GM12878 (cell line): ENCODE results near the gene TGM2. TPM values are rescaled to one million over a fixed set of nuclear protein-coding genes. Genes with fewer than 3 reads are reported as not detected.

Source experiments
- BMI1 ChIP-seq: fragments of 450-650 bp; IDR thresholded peaks from 2 replicates; pipeline ENCODE4 v1.6.1; 2016; ENCODE audit warnings: mild to moderate bottlenecking, moderate library complexity, borderline replicate concordance
- CBX3 ChIP-seq: fragments of 200-600 bp; sonication (generic); IDR thresholded peaks from 2 replicates; pipeline ENCODE4 v1.6.1; 2016; ENCODE audit warnings: low read depth, borderline replicate concordance
- CBX5 ChIP-seq: sonication (generic); IDR thresholded peaks from 2 replicates; pipeline ENCODE4 v1.6.1; 2016; ENCODE audit warnings: low read depth, moderate library complexity, mild to moderate bottlenecking, inconsistent platforms
- IKZF1 ChIP-seq: fragments of 450-650 bp; conservative IDR thresholded peaks from 2 replicates; pipeline ENCODE4 v1.6.1; 2017; ENCODE audit warnings: antibody characterized with exemption, mild to moderate bottlenecking
- IRF5 ChIP-seq: fragments of 450-650 bp; IDR thresholded peaks from 2 replicates; pipeline ENCODE4 v1.6.1; 2017; ENCODE audit warnings: borderline replicate concordance
- PKNOX1 ChIP-seq: fragments of 450-650 bp; IDR thresholded peaks from 2 replicates; pipeline ENCODE4 v1.6.1; 2016; ENCODE audit warnings: mild to moderate bottlenecking
- RCOR1 ChIP-seq: conservative IDR thresholded peaks from 2 replicates; pipeline ENCODE4 v1.6.1; 2012; ENCODE audit warnings: low read depth, low read length, improper control_type of control experiment
- RELB ChIP-seq: fragments of 450-650 bp; IDR thresholded peaks from 2 replicates; pipeline ENCODE4 v1.6.1; 2017; ENCODE audit warnings: low read depth, mild to moderate bottlenecking, moderate library complexity
- STAT1 ChIP-seq: fragments of 450-650 bp; conservative IDR thresholded peaks from 2 replicates; pipeline ENCODE4 v1.6.1; 2014; ENCODE audit warnings: antibody characterized with exemption, mild to moderate bottlenecking
- ZBTB33 ChIP-seq: fragments of 450-650 bp; IDR thresholded peaks from 2 replicates; pipeline ENCODE4 v1.6.1; 2017; ENCODE audit warnings: mild to moderate bottlenecking
- ZNF24 ChIP-seq: fragments of 450-650 bp; IDR thresholded peaks from 2 replicates; pipeline ENCODE4 v1.6.1; 2017; ENCODE audit warnings: antibody characterized with exemption, mild to moderate bottlenecking
- ZNF592 ChIP-seq: fragments of 450-650 bp; IDR thresholded peaks from 2 replicates; pipeline ENCODE4 v1.6.1; 2017; ENCODE audit warnings: mild to moderate bottlenecking, moderate library complexity
- polyA plus RNA-seq, 11 experiments: library from polyadenylated mRNA; depleted of rRNA in 4 of 11; unstranded in 6 of 11; stranded (reverse) in 5 of 11; fragments of >200 nt; fragmentation: Nextera tagmentation in 4 of 11; fragmentation: Illumina TruSeq in 1 of 11; extraction: Ambion mirVana in 4 of 11; extraction: Trizol in 1 of 11; gene quantifications; 1 replicate in 1 of 11; 2 replicates in 10 of 11; pipeline versions ENCODE4 v1.2.1 to v1.2.3, GENCODE V29; 2011 to 2016; ENCODE audit warnings: inconsistent platforms in 2 of 11, missing spikeins in 2 of 11, low read depth in 1 of 11
- total RNA-seq, 4 experiments: library from RNA; depleted of rRNA in 3 of 4; stranded (reverse); fragments of >200 nt in 3 of 4; fragmentation: Illumina TruSeq in 1 of 4; extraction: Trizol in 1 of 4; gene quantifications; 2 replicates each; pipeline versions ENCODE4 v1.2.1 to v1.2.3, GENCODE V29; 2013 to 2021
- TF ChIP-seq, protein P1 (sequence below): IDR thresholded peaks from 2 replicates; pipeline ENCODE4 v1.6.1; 2012; ENCODE audit warnings: improper control_type of control experiment, low read depth, low read length; ENCODE audit not compliant: insufficient replicate concordance

The TGM2 gene
- total and polyA plus RNA-seq, 10 of the 15 experiments (the other 5 are each of a cell fraction or from before 2014, with no cell fraction given), result 0.11 to 1.9 (median 0.51) TPM

DNA sequence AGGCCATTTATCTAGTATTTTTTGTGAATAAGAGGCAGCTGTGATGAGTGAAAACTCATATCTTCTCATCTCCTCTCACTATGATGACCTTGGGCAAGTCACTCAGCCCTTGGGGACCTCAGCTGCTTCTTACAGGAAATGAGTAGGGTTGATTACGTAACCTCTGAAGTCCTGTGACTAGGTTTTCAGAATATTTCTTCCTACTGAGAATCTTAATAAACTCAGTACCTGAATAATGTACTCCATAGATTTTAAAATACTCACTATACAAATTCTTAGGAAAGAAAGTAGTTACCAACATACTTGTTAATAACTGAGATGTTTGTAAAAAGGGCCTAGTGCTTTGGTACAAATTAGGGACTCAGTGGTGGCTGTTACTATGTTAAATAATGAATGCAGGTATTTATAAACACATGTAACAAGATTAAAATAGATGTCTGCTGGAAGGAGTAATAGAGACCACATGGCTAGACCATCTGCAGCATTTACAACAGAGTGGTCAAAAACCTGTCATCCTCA, 70.6 kb downstream of the TGM2 start (continued):
- TF ChIP-seq ZBTB33 (no peak), IKZF1 (no peak; the same call in 1 of the 2 replicates), CBX3 (no peak), PKNOX1 (peak; percentile 90), STAT1 (no peak), BMI1 (no peak; the same call in 1 of the 2 replicates), ZNF592 (no peak; the same call in 1 of the 2 replicates), RELB (no peak), ZNF24 (0 out of 2 replicates have a peak, but pooled peaks have one; percentile 11), CBX5 (no peak), RCOR1 (no peak), IRF5 (no peak)
- TF ChIP-seq, protein P1, sequence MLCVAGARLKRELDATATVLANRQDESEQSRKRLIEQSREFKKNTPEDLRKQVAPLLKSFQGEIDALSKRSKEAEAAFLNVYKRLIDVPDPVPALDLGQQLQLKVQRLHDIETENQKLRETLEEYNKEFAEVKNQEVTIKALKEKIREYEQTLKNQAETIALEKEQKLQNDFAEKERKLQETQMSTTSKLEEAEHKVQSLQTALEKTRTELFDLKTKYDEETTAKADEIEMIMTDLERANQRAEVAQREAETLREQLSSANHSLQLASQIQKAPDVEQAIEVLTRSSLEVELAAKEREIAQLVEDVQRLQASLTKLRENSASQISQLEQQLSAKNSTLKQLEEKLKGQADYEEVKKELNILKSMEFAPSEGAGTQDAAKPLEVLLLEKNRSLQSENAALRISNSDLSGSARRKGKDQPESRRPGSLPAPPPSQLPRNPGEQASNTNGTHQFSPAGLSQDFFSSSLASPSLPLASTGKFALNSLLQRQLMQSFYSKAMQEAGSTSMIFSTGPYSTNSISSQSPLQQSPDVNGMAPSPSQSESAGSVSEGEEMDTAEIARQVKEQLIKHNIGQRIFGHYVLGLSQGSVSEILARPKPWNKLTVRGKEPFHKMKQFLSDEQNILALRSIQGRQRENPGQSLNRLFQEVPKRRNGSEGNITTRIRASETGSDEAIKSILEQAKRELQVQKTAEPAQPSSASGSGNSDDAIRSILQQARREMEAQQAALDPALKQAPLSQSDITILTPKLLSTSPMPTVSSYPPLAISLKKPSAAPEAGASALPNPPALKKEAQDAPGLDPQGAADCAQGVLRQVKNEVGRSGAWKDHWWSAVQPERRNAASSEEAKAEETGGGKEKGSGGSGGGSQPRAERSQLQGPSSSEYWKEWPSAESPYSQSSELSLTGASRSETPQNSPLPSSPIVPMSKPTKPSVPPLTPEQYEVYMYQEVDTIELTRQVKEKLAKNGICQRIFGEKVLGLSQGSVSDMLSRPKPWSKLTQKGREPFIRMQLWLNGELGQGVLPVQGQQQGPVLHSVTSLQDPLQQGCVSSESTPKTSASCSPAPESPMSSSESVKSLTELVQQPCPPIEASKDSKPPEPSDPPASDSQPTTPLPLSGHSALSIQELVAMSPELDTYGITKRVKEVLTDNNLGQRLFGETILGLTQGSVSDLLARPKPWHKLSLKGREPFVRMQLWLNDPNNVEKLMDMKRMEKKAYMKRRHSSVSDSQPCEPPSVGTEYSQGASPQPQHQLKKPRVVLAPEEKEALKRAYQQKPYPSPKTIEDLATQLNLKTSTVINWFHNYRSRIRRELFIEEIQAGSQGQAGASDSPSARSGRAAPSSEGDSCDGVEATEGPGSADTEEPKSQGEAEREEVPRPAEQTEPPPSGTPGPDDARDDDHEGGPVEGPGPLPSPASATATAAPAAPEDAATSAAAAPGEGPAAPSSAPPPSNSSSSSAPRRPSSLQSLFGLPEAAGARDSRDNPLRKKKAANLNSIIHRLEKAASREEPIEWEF, result peak; percentile 42
